Stimulated activated CD4-positive, alpha-beta T cell treated with anti-CD3 and anti-CD28 coated beads, TNF-alpha, amount 100 ng/mL, for 1 hour (primary cell): ENCODE measurements around the gene GADD45G.
A peak's percentile ranks its signal among the peaks of the same experiment; 100 is the strongest.

Experiments
- DNase-seq, 3 donors: peaks; one replicate each; pipeline ENCODE4 v3.0.0-alpha.2; 2020; ENCODE audit warnings: low read depth in 3 of 3, low spot score in 1 of 3

Gene GADD45G

GRCh38 chr9:89592213-89592815 lies 12.5 kb upstream of the GADD45G start:
- DNase-seq, result no peak

GRCh38 chr9:89592963-89593726 lies 11.7 kb upstream of the GADD45G start:
- no peak for DNase-seq

- peak in 1 of 3 donors; percentile 36 for DNase-seq
These were observed 10.9 kb upstream of the GADD45G start for GRCh38 chr9:89593727-89594427.

- DNase-seq, result no peak
These were observed 9.8 kb upstream of the GADD45G start for GRCh38 chr9:89594811-89595550.

- no peak for DNase-seq
These were observed 9.2 kb upstream of the GADD45G start for GRCh38 chr9:89595646-89596045.

GRCh38 chr9:89596937-89597555 lies 7.8 kb upstream of the GADD45G start:
- no peak for DNase-seq

- DNase-seq, result peak in 1 of 3 donors; percentile 28
These were observed 7.0 kb upstream of the GADD45G start for GRCh38 chr9:89597711-89598362.

GRCh38 chr9:89598363-89598713 lies 6.5 kb upstream of the GADD45G start:
- DNase-seq, result no peak

GRCh38 chr9:89598926-89599325 lies 5.9 kb upstream of the GADD45G start:
- no peak for DNase-seq

GRCh38 chr9:89600831-89601230 lies 4.0 kb upstream of the GADD45G start:
- DNase-seq, result no peak

- DNase-seq, result no peak
These were observed 3.5 kb upstream of the GADD45G start for GRCh38 chr9:89601306-89601705.

GRCh38 chr9:89601856-89602562 lies 2.8 kb upstream of the GADD45G start:
- no peak for DNase-seq

GRCh38 chr9:89602978-89603766 lies 1.6 kb upstream of the GADD45G start:
- DNase-seq, result peak; percentile 64 to 85 (median 68)

GRCh38 chr9:89603767-89604665 lies 796 bp upstream of the GADD45G start:
- DNase-seq, result peak in 1 of 3 donors; percentile 21

- DNase-seq, result peak in 1 of 3 donors; percentile 49
These were observed 745 bp downstream of the GADD45G start for GRCh38 chr9:89605465-89606048.

GRCh38 chr9:89606049-89606623 lies 1.3 kb downstream of the GADD45G start:
- DNase-seq, result peak in 1 of 3 donors; percentile 23

- peak in 1 of 3 donors; percentile 18 for DNase-seq
These were observed 2.0 kb downstream of the GADD45G start for GRCh38 chr9:89606624-89607311.
